ENCODE data around the gene FNDC3B.

DNA sequence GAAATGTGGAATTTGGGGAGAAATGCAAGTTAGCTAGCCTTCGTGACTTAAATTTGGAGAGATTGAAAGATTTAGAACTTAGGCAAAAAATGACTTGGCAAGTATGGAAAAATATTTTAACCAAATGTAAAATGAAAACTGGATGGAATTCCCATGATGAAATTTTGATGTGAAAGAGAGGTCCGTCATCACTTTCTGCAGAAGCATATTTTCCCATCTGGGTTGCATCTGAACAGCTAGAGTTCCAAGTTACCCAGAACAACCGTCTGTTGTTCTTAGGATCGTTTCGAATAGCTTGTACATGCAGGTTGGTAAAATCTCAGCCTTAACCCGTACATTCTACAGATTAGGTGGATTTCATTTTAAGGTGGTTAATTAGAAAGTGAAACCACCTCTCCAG is 272.6 kb downstream of the FNDC3B start:
- TF ChIP-seq TAF1 (IDR thresholded peaks at IDR 0.05; ENCODE audit: borderline replicate concordance, low read depth, low read length) (no peak), POLR2A (IDR thresholded peaks at IDR 0.05; ENCODE audit: low read depth, low read length) (no peak), POLR2AphosphoS5 (IDR thresholded peaks at IDR 0.05; ENCODE audit: low read depth, low read length) (no peak)

Measured in GM12892 (cell line).